Activated gamma-delta T cell treated with anti-CD3 and anti-CD28 coated beads, Interleukin-2, amount 50 U/mL, for 16 hours (primary cell): ENCODE data around the gene ANAPC10.
"Not testable (repeated sequence)": the region's sequence is repeated elsewhere in the genome, so short reads cannot be mapped to it uniquely, and the experiment has no call there.

ENCODE experiments used
- DNase-seq: peaks from one replicate; pipeline ENCODE4 v3.0.0-alpha.2; 2020; ENCODE audit warnings: low read depth

Gene ANAPC10

DNA sequence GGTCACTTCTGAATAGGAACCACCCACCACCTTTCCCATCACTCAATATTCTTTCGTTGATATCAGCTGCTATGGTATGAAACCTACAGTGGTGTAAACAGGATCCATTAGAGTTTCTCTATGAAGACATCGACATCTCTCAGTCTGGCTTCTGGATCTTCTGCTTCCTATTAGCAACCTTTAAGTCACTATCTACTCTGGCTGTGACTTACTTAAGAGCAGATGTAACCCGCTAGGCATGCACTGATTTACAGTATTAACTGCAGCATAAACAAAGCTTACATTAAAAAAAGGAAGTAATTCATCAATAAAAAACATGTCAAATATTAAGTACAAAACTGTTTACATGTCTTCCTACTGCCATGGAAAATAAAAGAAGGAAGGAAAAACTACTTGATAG, 96.4 kb downstream of the ANAPC10 start:
- DNase-seq = no peak

GRCh38 chr4:145000656-145001055, 97.3 kb downstream of the ANAPC10 start:
- DNase-seq = not testable (repeated sequence)

DNA sequence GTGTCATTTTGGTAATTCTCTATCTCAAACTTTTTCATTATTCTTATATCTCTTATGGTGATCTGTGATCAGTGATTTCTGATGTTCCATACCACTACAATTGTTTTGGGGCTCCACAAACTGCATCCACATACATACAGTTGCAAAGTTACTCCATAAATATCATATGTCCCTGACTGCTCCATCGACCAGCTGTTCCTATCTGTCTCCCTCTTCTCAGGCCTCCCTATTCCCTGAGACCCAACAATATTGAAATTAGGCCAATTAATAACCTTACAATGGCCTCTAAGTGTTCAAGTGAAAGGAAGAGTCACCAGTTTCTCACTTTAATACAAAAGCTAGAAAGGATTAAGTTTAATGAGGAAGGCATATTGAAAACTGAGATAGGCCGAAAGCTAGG, 108.7 kb downstream of the ANAPC10 start:
- DNase-seq = no peak

- no peak for DNase-seq
Observed at GRCh38 chr4:144985531-144985930, 112.5 kb downstream of the ANAPC10 start.

DNA sequence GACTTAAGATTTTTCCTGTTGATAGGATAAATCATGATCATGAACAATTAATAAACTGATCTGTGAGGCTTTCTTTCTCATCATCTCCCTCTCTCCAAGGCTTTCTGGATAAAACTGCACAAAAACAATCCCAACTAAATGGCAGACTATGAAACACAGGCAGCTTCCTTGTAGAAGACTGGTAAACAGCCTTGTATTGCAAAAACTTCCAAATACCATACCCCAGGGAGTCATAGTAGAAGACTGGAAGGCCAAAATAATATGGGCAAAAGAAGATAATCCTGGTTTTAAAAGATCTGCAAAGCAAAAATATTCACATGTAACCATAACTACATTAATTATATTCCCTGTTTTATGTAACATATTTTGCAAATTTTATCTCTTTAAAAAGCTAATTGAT, 113.0 kb downstream of the ANAPC10 start:
- no peak for DNase-seq

DNA sequence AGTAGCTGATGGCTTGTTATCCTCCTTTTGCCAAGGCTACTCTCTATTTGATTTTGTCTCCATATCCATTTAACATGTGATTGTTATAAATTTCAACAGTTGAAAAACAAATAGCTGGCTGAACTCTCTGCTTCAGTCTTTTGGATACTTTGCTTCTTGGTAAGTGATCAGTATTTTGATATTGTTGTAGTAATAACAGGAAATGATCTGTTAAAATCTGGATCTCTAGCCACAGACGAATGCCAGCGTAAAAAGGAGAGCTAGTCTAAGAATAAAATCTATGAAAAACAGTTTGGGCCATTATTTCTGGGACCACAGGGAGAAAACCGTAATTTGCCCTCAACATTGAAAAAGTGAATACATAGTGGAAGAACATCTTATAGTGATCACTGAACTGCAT, 113.8 kb downstream of the ANAPC10 start:
- no peak for DNase-seq

DNA sequence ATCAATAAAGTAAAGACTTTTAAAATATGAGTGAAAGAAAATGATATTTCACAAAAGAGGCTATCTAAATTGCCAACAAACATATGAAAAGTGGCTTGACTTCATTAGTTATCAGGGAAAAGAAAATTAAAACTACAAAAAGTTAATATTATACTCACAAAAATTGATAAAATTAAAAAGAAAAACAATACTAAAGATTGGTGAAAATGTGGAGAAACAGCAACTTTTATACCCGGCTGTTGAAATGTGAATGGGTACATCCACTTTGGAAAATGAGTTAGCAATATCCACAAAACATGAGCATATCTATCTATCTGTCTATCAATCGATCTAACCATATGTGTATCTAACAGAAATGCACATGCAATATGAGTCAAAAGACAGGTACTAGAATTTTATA, 122.3 kb downstream of the ANAPC10 start:
- no peak for DNase-seq

GRCh38 chr4:144970597-144970996, 127.4 kb downstream of the ANAPC10 start:
- no peak for DNase-seq

DNA sequence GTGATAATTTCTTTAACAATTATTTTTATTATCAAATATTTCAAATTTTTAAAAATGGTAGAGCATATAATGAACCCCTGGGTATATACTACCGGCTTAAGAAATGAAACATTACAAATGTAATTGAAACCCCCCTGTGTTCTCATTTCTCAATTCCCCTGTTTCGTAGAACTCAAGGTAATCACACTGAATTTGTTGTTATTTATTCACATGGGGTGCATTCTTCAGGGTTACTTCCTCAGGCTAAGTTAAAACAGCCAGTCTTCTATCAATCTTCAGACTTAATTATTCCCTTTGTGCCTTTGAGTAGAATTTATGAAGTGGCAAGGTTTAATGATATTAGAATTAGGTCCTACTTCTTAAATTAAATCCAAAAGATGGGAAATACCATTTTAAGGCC, 128.2 kb downstream of the ANAPC10 start:
- no peak for DNase-seq

DNA sequence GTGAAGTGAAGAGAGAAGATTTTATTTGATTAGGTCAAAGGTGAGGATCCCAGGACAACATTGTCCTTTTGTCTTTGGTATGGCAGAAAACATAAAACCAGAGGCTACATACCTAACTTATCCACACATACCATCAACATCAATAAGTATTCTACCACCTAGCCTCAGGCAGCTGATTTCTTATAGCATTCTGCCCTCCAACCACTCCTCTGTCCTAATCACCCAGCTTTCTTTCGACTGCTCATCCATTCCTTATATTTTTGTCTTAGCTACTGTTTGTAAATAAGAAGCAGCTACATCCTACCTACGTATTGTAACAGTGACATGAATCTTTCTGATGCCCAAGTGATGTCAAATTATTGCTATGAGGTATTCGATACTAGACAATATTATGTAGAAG, 129.4 kb downstream of the ANAPC10 start:
- DNase-seq = no peak

DNA sequence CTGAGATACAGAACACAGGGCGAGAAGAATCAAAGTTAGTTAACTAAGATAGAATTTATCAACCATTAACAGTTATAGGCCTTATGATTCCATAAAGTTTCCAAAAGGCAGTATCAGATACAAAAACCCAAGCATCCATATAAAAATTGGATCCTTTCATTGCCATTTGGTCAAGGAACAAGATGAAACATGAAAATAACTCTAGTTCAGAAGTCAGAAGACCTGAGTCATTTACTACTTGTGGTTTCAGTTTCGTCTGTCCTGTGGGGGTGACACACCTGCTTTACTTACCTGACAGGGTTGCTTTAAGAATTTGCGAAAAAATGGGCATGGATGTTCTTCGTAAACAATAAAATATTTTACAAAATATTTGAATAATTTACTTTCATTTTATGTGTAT, 130.8 kb downstream of the ANAPC10 start:
- no peak for DNase-seq

DNA sequence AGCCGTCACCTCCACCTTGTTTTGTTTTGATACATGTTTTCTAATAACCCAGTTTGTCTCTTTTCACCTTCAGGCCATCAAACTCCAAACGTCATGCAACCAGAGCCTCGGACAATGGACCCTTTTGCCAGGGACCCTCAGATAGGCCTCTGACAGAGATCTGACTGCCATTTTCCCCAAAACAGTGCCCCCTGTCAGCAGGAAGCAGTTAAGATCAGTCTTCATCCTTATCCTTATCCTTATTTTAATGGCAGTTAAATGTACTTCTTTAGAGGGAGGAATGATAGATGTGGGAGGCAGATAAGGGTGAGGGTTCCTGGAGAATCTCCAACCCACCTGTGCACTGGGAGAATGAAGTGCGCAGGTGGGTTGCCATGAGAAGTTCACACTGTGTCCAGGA, 135.7 kb downstream of the ANAPC10 start:
- DNase-seq = no peak

GRCh38 chr4:144955104-144955503, 142.9 kb downstream of the ANAPC10 start:
- DNase-seq = no peak

- no peak for DNase-seq
Observed at GRCh38 chr4:144954230-144954629, 143.8 kb downstream of the ANAPC10 start.

GRCh38 chr4:144948421-144948820, 149.6 kb downstream of the ANAPC10 start:
- no peak for DNase-seq

GRCh38 chr4:144948009-144948408, 150.0 kb downstream of the ANAPC10 start:
- no peak for DNase-seq
